GM19468 (cell line): ENCODE measurements around the gene SLC38A7.
"Not testable (repeated sequence)": the region's sequence is repeated elsewhere in the genome, so short reads cannot be mapped to it uniquely, and the experiment has no call there.

Source experiments
- ATAC-seq: cut with Tn5 transposase; IDR thresholded peaks from one replicate; pipeline ENCODE4 v1.9.1; 2021; ENCODE audit warnings: mild to moderate bottlenecking, moderate library complexity, moderate number of reproducible peaks; ENCODE audit not compliant: unreplicated experiment; ENCODE audit errors: extremely low read depth

The SLC38A7 gene, protein sequence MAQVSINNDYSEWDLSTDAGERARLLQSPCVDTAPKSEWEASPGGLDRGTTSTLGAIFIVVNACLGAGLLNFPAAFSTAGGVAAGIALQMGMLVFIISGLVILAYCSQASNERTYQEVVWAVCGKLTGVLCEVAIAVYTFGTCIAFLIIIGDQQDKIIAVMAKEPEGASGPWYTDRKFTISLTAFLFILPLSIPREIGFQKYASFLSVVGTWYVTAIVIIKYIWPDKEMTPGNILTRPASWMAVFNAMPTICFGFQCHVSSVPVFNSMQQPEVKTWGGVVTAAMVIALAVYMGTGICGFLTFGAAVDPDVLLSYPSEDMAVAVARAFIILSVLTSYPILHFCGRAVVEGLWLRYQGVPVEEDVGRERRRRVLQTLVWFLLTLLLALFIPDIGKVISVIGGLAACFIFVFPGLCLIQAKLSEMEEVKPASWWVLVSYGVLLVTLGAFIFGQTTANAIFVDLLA

DNA sequence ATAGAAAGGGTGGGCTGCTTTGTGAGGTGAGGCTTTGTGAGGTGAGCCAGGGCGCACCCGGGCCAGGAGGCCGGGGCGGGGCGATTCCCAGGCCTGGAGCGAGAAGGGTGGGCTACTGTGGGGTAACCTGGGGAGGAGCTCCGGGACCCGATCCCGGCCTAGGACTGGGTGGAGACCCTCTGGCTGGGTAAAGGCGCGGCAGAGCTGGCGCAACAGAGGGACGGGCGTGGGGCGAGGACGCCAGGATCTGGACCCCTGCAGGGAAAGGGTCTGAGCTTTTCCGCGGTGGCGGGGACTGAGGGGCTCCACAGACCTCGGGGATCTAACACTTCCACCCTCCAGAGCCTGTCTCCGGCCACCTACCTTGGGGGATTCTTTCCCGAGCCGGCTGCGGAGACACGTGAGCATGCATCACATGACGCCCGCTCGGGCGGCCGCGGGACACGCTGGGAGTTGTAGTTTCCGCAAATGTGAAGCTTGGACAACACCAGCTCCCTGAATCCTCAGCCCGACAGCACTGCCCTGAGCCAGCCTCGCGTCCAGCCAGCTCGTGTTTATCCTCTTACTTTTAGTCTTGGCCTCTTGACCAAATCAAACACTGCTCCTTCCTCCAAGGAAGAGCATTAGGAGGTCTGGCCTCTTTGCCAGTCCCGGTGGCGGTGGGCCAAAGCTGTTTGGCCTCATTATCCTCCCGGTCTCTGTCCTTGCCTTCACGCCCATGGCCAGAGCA, at the start of gene SLC38A7:
Gene SLC38A7, minus strand, starts transcription at position 417 of the 730 bp plus-strand sequence. CDS start 4,644 bp downstream, outside the sequence.
- peak; percentile 99 for ATAC-seq

DNA sequence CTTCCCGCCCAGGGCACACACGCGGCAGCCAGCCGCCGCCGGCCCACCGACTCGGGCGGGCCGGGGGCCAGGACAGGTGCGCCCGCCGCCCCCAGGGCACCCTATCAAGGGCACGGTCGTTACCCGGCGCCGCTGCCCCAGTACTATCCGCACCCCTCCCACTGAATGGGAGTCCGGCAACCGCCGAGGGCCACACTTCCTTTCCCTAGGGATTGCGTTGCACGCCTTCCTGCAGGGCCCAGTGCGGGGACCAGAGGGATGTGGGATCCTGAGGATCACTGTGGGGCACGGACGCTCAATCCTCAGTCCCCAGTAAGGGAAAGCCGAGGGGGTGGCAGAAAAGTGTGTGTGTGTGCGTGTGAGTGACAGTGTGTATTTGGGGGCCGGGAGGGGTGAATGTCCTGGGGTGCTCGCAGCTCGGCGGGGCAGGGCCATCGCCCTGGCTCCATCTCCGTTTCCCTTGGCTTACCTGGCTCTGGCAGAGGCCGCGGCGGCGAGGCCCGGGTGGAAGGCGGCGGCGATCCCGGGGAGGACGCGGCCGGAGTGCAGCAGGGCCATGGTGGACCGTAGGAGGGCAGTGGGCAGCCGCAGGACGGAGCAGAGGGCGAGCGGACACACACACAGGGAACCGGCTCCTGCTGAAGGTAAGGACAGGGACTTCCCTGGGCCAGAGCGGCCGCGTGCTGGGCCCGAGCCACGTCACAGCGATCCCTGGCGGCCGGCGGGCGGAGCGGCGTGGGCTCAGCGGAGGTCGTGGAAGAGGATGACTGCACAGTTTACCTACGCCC, 49.3 kb upstream of the SLC38A7 start, which contains the start of gene GOT2:
Gene GOT2, minus strand, starts transcription at position 646 of the 788 bp plus-strand sequence. Its CDS starts 88 bp downstream, at position 558.
- ATAC-seq: peak; percentile 95

DNA sequence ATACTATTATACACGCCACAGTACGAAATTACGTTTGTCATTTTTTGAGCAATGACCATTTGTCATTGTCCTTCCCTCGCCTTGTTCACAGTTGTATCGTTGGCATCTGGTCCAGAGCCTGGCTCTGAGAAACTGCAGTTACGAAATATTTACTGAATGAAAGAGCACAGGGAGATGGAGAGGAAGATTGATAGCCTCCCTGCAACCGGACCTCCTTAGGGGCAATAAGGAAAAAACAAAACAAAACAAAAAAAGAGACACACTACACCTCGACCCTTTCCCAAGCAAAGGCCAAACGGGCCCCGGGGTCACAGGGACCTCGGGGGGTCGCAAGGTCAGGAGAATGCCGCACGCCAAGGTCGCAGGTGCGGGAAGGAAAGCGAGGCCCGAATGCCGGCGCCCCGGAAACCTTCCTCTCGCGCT, 48.7 kb upstream of the SLC38A7 start:
- ATAC-seq: no peak

DNA sequence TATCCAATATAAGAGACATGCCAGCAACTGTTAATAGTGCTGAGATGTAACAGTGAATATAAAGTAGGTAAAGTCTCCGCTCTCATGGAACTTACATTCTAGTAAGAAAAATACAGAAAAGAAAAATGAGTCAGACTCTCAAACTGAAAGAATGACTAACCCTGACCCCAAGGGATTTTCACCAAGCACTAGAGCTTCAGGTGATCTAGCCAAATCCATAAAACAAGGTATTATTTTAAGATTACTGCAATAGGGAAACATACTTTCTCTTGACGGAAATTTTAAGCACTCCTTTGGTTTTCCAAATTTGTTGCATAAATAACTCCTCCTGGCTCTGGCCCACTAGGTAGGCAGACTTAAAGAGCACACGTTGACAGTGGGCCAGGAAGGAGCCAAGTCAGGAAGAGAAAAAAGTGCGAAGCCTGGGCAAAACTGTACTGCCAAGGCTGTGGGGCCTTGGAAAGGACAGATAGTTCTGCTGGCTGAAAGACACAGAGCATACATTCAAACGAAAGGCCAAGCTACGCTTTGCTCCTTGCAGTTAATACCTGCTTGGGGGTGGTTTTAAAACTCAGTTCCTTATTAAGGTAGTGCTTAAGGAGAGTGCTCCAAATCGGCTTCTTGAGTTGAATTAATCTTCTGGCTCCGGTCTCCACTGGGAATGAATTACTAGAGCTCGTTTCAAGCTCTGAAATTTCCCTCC, 48.1 kb upstream of the SLC38A7 start:
- ATAC-seq: peak; percentile 16

DNA sequence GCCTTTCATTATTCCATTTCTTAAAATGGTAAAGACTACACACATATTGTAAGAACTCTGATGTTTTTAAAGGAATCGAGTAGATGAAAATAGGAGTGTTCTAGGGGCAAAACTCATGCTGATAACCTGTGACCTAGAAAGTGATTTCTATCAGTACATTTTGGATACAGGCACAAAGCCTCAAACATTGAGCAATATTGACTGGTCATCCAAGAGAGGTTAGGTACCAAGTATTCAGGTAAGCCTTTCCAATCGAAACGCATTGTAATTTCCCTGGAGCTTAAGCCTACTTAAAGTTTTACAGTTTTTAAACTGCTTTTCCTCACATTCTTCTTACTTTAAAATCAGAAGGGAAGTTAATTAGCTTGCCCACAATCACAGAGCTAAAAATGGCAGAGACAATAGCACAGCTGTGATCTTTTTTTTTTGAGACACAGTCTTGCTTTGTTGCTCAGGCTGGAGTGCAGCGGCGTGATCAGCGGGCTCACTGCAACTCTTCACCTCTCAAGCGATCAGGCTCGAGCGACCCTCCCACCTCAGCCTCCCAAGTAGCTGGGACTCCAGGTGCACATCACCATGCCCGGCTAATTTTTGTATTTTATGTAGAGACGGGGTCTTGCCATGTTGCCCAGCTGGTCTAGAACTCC, 46.3 kb upstream of the SLC38A7 start:
- ATAC-seq: no peak

DNA sequence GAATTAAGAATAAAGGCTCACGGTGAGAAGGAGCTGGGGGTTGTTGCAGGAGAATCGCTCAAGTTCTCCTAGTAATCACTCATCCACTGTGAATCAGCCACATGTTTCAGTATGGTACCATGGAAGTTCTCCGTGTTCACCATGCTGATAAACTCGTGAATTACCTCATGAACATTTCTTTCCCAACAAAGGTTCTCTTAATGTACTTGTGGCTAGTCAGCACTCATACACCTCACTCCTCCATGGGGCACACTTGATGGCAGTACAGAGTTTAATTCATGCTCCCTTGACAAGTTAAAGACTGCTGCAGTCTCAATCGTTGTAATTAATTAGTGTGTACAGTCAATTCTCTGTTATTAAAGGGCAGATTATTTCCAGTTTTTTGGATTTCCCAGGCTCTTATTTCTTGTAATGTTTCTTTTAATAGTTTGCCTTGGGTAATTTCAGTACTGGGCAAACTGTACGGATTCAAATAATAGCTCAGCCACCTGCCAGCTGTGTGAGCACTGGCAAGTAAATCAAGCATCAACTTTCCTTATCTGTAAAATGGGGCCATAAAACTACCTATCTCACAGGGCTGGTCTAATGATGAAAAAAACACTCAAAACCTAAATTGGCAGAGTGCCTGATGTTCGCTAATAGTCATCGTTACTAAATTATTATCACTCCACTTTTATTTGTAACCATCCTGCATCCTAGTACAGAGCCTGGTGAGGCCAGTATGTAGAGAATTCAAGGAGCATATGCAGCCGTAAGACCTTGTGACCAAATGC, 43.4 kb upstream of the SLC38A7 start:
- no peak for ATAC-seq

DNA sequence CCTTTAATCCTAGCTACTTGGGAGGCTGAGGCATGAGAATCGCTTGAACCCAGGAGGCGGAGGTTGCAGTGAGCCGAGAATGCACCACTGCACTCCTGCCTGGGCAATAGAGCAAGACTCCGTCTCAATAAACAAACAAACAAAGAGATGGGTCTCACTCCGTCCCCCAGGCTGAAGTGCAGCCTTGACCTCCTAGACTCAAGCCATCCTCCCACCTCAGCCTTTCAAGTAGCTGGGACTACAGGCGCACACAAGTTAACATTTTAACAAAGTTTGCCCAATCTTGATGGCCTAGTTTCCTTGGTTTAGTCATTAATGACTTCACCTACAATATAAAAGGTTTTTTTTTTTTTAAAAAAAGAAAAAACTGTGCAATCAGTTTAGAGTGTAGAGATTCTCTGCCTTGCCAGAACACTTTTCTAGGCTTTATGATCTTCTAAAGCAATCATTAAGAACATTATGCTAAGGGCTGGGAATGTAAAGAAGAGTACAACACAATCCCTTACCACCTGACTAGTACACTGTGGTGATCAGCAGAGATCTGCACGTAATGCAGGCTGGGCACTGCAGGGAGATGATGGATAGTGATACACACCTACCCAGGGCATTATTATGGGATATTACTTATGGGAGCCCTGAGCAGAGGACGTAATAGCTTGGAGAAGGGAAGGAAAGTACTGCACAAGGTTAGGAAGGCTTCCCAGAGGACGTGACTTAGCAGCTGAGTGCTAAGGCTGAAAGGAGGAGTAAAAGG, 42.6 kb upstream of the SLC38A7 start:
- no peak for ATAC-seq

DNA sequence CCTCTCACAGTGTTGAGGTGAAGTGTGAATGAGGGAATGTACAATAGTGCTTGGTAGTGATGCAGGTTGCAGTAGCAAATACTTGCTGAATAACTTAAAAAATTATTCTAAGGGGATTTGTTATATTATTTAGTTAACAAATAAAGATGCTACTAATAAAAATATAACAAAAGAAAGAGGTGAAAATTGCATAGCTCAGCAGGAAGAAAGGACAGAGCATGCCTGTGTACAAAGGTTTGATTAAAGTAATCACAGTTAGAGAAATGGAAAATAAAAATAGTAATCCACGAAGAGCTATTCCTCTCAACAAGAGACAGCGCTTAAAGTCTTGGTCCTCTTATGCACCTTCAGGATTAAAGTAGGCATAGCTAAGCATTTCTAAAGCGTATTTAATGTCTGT, 38.5 kb upstream of the SLC38A7 start:
- no peak for ATAC-seq

DNA sequence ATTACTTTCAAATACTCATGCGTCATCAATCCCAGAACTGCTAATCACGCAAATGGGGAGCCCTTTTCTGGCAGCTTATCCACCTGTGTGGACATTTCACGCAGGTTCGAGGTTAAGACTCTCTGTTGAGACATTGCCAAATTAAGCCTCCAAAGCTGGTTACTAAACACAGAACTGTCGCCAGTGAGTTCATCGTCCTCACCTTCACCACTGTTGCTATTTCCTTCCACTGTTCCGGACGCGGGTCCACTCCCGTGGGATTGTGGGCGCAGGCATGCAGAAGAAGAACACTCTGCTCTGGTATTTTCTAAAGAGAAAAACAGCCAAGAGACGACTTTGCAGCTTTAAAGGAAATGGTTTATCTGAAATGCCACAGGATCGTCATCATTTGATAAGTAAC, 33.4 kb upstream of the SLC38A7 start:
- ATAC-seq: no peak

DNA sequence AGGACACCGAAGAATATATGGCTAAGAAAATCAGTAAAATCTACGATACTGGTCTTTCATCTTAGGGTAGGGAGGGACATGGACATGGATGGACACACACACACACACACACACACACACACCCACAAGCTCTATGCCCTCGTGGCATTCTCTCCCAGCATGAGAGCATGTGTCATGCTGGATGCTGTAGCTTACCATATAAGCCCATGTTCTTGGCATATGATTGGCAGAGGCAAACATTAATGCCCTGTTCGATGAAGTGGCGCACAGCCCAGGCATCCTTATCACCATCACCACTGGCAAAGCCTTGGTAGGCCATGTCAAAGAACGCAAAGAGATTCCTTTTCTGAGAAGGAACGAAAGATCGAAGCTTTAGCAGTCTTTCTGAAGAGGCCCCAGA, 31.9 kb upstream of the SLC38A7 start:
- ATAC-seq: no peak

DNA sequence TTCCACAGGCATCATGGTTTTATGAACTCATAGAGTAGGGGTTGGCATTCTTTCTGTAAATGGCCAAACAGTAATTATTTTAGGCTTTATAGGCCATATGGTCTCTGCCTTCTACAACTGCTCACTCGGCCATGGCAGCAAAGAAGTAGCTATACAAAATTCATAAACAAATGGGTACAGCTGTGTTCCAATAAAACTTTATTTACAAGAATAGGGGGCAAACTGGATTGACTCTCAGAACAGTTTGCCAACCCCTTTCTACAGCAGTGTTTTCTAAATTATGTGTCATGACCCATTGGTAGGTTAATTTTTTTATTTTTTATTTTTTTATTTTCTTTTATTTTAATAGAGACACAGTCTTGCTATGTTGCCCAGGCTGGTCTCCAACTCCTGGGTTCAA, 29.2 kb upstream of the SLC38A7 start:
- no peak for ATAC-seq

DNA sequence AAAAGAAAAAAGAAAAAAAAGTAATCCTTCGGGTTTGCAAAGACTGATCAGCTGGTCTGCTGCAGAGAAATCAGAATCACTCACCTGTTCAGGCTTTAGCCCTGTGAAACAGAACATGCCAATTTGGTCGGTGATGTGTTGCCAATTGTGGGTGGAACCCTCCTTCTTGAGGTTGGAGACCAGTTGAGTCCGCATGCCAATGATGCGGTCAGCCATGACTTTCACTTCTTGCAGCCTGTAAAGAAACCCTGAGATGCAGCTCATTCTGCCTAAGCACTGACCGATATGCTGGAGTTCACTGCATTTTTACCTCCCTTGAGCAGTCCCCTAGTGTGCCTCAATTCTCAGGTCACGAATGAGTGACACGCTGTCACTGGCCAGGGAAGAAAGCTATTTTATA, 24.8 kb upstream of the SLC38A7 start:
- no peak for ATAC-seq

DNA sequence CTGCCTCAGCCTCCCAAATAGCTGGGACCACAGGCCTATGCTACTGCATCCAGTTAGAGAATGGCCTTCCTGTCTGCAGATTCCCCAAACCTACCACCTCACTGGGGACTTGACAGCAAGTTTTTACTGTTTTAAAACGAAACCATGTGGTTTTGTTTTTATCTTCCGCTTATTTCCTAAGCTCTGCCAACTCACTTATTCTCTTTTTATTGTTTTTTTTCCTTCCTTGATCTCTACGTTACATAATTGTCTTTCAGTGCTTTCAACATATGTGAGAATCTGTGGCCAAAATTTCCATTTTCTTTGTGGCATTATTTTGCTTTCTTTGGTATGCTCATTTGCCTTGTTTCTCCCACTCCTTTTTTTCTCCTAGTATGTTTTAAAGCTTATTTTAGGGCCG, 14.6 kb upstream of the SLC38A7 start:
- ATAC-seq: no peak

DNA sequence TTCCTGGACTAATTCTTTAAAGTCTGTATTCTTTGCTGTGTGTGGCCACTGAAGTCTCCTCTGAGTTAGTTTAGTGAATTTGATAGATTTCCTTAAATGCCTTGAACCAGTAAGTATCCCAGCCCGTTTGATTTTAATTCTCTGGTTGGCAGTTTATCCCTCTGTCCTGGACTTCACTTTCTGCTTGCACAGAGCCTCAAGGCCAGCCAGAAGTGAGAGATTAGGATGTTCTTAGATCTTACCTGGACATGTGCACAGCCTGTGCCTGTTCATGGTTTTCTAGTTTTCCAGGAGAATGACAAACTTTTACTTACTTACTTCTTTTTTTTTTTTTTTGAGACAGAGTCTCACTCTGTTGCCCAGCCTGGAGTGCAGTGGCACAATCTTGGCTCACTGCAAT, 10.8 kb upstream of the SLC38A7 start:
- no peak for ATAC-seq

DNA sequence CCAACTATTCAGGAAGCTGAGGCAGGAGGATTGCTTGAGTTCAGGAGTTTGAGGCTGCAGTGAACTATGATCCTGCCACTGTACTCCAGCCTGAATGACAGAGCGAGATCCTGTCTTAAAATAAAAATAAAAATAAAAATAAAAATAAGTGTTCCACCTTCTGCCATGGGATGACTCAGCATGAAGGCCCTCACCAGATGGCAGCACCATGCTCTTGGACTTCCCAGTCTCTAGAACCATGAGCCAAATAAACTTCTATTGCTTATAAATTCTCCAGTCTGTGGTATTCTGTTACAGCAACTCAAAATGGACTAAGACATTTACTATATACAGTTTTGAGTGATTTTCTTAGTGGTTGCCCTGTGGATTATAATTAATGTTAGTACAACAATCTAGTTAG, 7.9 kb upstream of the SLC38A7 start:
- ATAC-seq: no peak

DNA sequence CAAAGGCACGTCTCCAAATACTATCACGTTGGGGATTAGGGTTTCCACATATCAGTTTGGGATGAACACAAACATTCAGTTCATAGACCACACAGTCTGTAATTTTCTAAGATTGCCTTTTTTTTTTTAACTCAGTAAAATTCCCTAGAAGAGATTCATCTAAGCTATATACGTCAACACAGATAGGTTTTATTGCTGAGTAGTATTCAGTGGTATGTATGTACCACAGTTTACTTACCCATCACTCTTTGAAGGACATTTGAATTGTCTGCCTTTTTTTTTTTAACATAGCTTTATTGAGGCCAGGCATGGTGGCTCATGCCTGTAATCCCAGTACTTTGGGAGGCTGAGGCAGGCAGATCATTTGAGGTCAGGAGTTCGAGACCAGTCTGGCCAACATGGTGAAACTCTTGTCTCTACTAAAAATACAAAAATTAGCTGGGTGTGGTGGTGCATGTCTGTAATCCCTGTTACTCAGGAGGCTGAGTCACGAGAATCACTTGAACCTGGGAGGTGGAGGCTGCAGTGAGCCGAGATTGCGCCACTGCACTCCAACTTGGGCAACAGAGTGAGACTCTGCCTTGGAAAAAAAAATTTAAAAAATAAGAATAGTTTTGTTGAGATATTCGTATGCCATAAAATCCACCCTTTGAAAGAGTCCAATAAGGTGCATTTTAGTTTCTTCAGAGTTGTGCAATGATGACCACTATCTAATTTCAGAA, 2.6 kb upstream of the SLC38A7 start:
- ATAC-seq: not testable (repeated sequence)

DNA sequence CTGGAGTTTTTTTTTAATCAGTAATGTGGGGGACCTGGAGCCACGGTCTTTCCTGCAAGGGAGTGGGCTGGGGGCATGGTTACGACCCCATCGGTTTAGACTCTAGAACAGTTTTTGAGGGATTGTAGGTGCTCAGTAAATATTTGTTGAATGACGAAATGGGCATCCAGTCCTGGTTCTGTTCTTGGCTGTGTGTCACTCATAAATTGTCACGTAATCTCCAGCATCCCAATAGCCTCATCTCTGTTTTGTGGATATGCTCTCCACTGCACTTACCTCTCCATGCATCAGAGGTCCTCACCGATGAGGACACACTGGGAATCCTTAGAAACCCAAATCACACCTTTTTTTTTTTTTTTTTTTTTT, 497 bp upstream of the SLC38A7 start:
- no peak for ATAC-seq

DNA sequence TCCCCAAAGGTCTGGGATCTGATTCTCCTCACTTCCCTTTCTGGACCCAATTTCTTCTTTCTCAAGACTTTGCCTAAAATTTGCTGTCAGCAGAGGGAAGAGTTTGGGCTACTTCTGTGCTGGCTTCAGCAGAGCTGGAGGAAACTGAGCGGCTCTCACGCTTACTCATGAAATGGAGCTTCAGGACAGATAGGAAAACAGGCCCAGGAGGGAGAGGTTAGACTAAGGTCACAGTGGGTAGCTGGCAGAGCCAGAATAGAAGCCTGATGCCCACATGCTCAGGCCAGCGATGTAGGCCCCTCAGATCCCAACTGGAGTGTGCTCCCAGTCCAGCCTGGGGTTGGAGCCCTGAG, 593 bp downstream of the SLC38A7 start:
- no peak for ATAC-seq
